ENCODE measurements around the gene PLD5. TPM values are rescaled to one million over a fixed set of nuclear protein-coding genes. Genes with fewer than 3 reads are reported as not detected.
"Not testable (repeated sequence)": the region's sequence is repeated elsewhere in the genome, so short reads cannot be mapped to it uniquely, and the experiment has no call there.

The PLD5 gene
- total and polyA plus RNA-seq, 8 donors, result 0.24 to 11.0 (median 0.54) TPM

DNA sequence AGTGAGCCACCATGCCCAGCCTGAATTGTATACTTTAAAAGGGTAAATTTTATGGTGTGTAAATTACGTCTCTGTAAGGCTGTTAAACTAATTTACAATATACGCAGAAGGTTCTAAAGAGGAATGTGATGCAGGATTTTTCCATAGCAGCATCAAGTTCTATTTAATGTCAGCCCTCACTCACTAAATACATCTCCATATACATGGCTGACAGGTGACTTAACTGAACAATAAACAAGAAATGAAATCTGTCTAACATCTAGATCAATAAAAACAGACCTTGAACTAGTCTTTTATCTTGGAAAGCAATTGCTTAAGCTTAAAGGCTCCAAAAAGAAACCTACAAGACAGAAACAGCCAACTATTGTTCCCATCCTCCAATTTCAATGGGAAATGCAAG lies 404.1 kb downstream of the PLD5 start:
- intact Hi-C loops (cut with DNase I), result no loop called here
- ATAC-seq (no peak), DNase-seq (no peak)
- no peak overlapping the region for H3K4me3 ChIP-seq
- TF ChIP-seq, protein P1, sequence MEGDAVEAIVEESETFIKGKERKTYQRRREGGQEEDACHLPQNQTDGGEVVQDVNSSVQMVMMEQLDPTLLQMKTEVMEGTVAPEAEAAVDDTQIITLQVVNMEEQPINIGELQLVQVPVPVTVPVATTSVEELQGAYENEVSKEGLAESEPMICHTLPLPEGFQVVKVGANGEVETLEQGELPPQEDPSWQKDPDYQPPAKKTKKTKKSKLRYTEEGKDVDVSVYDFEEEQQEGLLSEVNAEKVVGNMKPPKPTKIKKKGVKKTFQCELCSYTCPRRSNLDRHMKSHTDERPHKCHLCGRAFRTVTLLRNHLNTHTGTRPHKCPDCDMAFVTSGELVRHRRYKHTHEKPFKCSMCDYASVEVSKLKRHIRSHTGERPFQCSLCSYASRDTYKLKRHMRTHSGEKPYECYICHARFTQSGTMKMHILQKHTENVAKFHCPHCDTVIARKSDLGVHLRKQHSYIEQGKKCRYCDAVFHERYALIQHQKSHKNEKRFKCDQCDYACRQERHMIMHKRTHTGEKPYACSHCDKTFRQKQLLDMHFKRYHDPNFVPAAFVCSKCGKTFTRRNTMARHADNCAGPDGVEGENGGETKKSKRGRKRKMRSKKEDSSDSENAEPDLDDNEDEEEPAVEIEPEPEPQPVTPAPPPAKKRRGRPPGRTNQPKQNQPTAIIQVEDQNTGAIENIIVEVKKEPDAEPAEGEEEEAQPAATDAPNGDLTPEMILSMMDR (IDR thresholded peaks at IDR 0.05), result no peak
- no peaks in the 10 kb centered on the region for H3K36me3 ChIP-seq
- H3K9me3 ChIP-seq, result no peaks in the 10 kb centered on the region
- H3K27me3 ChIP-seq, result no peaks in the 10 kb centered on the region
- no peak overlapping the region for H3K27ac ChIP-seq
- H3K4me1 ChIP-seq, result no peaks in the 10 kb centered on the region

GRCh38 chr1:242100921-242101320 lies 423.6 kb downstream of the PLD5 start:
- H3K4me1 ChIP-seq, result no peaks in the 10 kb centered on the region
- DNase-seq (no peak), ATAC-seq (no peak)
- no peaks in the 10 kb centered on the region for H3K9me3 ChIP-seq
- TF ChIP-seq, protein P1 (IDR thresholded peaks at IDR 0.05), result no peak
- intact Hi-C loops (cut with DNase I), result no loop called here
- H3K36me3 ChIP-seq, result no peaks in the 10 kb centered on the region
- H3K27ac ChIP-seq, result no peak overlapping the region
- no peak overlapping the region for H3K4me3 ChIP-seq
- H3K27me3 ChIP-seq, result no peaks in the 10 kb centered on the region

DNA sequence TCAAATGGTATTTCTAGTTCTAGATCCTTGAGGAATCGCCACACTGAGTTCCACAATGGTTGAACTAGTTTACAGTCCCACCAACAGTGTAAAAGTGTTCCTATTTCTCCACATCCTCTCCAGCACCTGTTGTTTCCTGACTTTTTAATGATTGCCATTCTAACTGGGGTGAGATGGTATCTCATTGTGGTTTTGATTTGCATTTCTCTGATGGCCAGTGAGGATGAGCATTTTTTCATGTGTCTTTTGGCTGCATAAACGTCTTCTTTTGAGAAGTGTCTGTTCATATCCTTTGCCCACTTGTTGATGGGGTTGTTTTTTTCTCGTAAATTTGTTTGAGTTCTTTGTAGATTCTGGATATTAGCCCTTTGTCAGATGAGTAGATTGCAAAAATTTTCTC lies 427.2 kb downstream of the PLD5 start:
- H3K4me1 ChIP-seq; H3K4me3 ChIP-seq; ATAC-seq; H3K27me3 ChIP-seq; DNase-seq; H3K27ac ChIP-seq; intact Hi-C loops (cut with DNase I); H3K36me3 ChIP-seq; H3K9me3 ChIP-seq: not testable (repeated sequence)

DNA sequence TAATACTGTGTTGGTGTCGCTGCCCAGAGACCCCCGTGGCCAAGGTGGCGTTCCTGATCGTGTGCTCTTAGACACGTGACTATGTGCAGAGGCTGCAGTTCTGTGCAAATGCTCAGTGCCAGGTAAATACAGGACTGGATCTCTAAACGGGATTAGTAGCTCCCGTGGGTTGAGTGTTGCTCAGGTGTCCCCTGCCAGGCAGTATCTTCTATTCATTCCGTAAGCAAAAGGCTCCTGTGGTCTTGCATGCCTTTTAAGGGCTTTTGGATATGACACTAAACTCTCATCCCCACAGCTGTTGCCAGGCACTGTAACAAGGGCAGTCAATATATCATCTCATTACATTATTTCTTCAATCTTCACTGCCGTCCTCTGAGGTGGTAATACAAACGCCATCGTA lies 431.4 kb downstream of the PLD5 start:
- TF ChIP-seq, protein P1 (IDR thresholded peaks at IDR 0.05), result no peak
- H3K36me3 ChIP-seq, result no peaks in the 10 kb centered on the region
- DNase-seq, result no peak
- no peak overlapping the region for H3K27ac ChIP-seq
- H3K4me1 ChIP-seq, result no peaks in the 10 kb centered on the region
- no peaks in the 10 kb centered on the region for H3K9me3 ChIP-seq
- no peaks in the 10 kb centered on the region for H3K27me3 ChIP-seq
- intact Hi-C loops (cut with DNase I), result no loop called here
- no peak overlapping the region for H3K4me3 ChIP-seq
- no peak for ATAC-seq

- no peaks in the 10 kb centered on the region for H3K4me1 ChIP-seq
- ATAC-seq, result no peak
- H3K36me3 ChIP-seq, result no peaks in the 10 kb centered on the region
- TF ChIP-seq, protein P1 (IDR thresholded peaks at IDR 0.05), result no peak
- H3K9me3 ChIP-seq, result no peaks in the 10 kb centered on the region
- DNase-seq, result peak in 2 of 4 donors; percentile 8
- no peaks in the 10 kb centered on the region for H3K27me3 ChIP-seq
- H3K4me3 ChIP-seq, result no peak overlapping the region
- intact Hi-C loops (cut with DNase I), result no loop called here
- H3K27ac ChIP-seq, result no peak overlapping the region
Observed at GRCh38 chr1:242089911-242090310, 434.6 kb downstream of the PLD5 start.

GRCh38 chr1:242088875-242089274 lies 435.6 kb downstream of the PLD5 start:
- H3K36me3 ChIP-seq, result no peaks in the 10 kb centered on the region
- no peak overlapping the region for H3K4me3 ChIP-seq
- H3K4me1 ChIP-seq, result no peaks in the 10 kb centered on the region
- intact Hi-C loops (cut with DNase I), result no loop called here
- no peak overlapping the region for H3K27ac ChIP-seq
- no peaks in the 10 kb centered on the region for H3K9me3 ChIP-seq
- ATAC-seq, result no peak
- no peaks in the 10 kb centered on the region for H3K27me3 ChIP-seq
- DNase-seq, result no peak
- TF ChIP-seq, protein P1 (IDR thresholded peaks at IDR 0.05), result no peak

Measured in left lung (tissue), 10 donors.